Hepatocyte (in vitro differentiated cells): Measurements from ENCODE around the gene SNTB2.

ENCODE experiments used
- CTCF ChIP-seq: fragments of 200-600 bp; sonication (generic); IDR thresholded peaks from 2 replicates; pipeline ENCODE4 v1.5.1; 2016; ENCODE audit warnings: antibody characterized with exemption, mild to moderate bottlenecking; ENCODE audit not compliant: poor library complexity
- EZH2 ChIP-seq: fragments of 200-600 bp; sonication (generic); IDR thresholded peaks from 2 replicates; pipeline ENCODE4 v1.6.1; 2016; ENCODE audit warnings: antibody characterized with exemption, mild to moderate bottlenecking, borderline replicate concordance
- EZH2phosphoT487 ChIP-seq: fragments of 200-600 bp; sonication (generic); IDR thresholded peaks from one replicate; pipeline ENCODE4 v1.6.1; 2018; ENCODE audit warnings: antibody characterized with exemption, mild to moderate bottlenecking, low read depth, moderate library complexity; ENCODE audit not compliant: unreplicated experiment, severe bottlenecking

GRCh38 chr16:69199382-69199781 is 12.4 kb downstream of the SNTB2 start:
- TF ChIP-seq EZH2phosphoT487 (no peak), CTCF (no peak), EZH2 (no peak)
